H54 (cell line): ENCODE measurements around the gene ACTC1.
"Not testable (repeated sequence)": the region's sequence is repeated elsewhere in the genome, so short reads cannot be mapped to it uniquely, and the experiment has no call there.

Experiments
- DNase-seq: peaks from one replicate; pipeline ENCODE4 v3.0.0; 2011; ENCODE audit warnings: low spot score, mixed read lengths; ENCODE audit not compliant: insufficient read length
- FAIRE-seq: peaks from 3 replicates; lab custom pipeline; 2011; peaks lifted over from hg19 to GRCh38; lab: Jason Lieb, UNC
- POLR2A ChIP-seq: IDR thresholded peaks from 2 replicates; pipeline ENCODE4 v1.6.1; 2011; ENCODE audit warnings: low read depth, mild to moderate bottlenecking, low read length

ACTC1 gene

GRCh38 chr15:34795267-34796081 is at the start of gene ACTC1:
TSS of gene ACTC1 (minus strand) at chr15:34795549. CDS start at chr15:34794808, 741 bp downstream.
- FAIRE-seq (no peak), DNase-seq (peak; percentile 60)
- TF ChIP-seq POLR2A: no peak

- no peak for FAIRE-seq
- no peak for TF ChIP-seq POLR2A
- DNase-seq: no peak
Measured at GRCh38 chr15:34841262-34841725, 45.9 kb upstream of the ACTC1 start.

GRCh38 chr15:34838282-34838681 is 42.9 kb upstream of the ACTC1 start:
- no peak for TF ChIP-seq POLR2A
- DNase-seq: no peak
- FAIRE-seq: no peak

GRCh38 chr15:34837246-34838016 is 42.1 kb upstream of the ACTC1 start:
- peak; percentile 99 for FAIRE-seq

GRCh38 chr15:34828145-34828911 is 33.0 kb upstream of the ACTC1 start:
- FAIRE-seq: no peak
- DNase-seq: no peak
- TF ChIP-seq POLR2A: no peak

More at GRCh38 chr15:34837246-34838016, 42.1 kb upstream of the ACTC1 start:
- TF ChIP-seq POLR2A: no peak
- DNase-seq: peak; percentile 66

- no peak for FAIRE-seq
- no peak for TF ChIP-seq POLR2A
- DNase-seq: no peak
Measured at GRCh38 chr15:34821831-34822230, 26.5 kb upstream of the ACTC1 start.

GRCh38 chr15:34820110-34820509 is 24.8 kb upstream of the ACTC1 start:
- no peak for TF ChIP-seq POLR2A
- no peak for FAIRE-seq
- no peak for DNase-seq

- no peak for FAIRE-seq
- no peak for DNase-seq
- TF ChIP-seq POLR2A: no peak
Measured at GRCh38 chr15:34818526-34818925, 23.2 kb upstream of the ACTC1 start.

GRCh38 chr15:34815836-34816235 is 20.5 kb upstream of the ACTC1 start:
- DNase-seq (no peak), FAIRE-seq (no peak)
- TF ChIP-seq POLR2A: no peak

- TF ChIP-seq POLR2A: no peak
- FAIRE-seq (no peak), DNase-seq (no peak)
Measured at GRCh38 chr15:34813446-34814190, 18.3 kb upstream of the ACTC1 start.

- DNase-seq, FAIRE-seq: not testable (repeated sequence)
Measured at GRCh38 chr15:34812868-34813365, 17.6 kb upstream of the ACTC1 start.

- no peak for DNase-seq
- no peak for TF ChIP-seq POLR2A
- FAIRE-seq: no peak
Measured at GRCh38 chr15:34812369-34812768, 17.0 kb upstream of the ACTC1 start.
